Testis (tissue), 3 donors: ENCODE data around the gene THAP8. TPM values are rescaled to one million over a fixed set of nuclear protein-coding genes. Genes with fewer than 3 reads are reported as not detected.

ENCODE experiments used
- DNase-seq: peaks from one replicate; pipeline ENCODE4 v3.0.0-alpha.2; 2019
- H3K27ac ChIP-seq, 2 donors: fragments of 200-600 bp; sonication (generic); one replicate each; pipeline ENCODE4 v1.5.1; 2019
- H3K27me3 ChIP-seq: fragments of 200-600 bp; sonication (generic); one replicate; pipeline ENCODE4 v1.5.1; 2019
- H3K36me3 ChIP-seq: fragments of 200-600 bp; sonication (generic); one replicate; pipeline ENCODE4 v1.5.1; 2017; ENCODE audit warnings: low read depth; ENCODE audit errors: missing control alignments
- H3K4me1 ChIP-seq: fragments of 200-600 bp; sonication (generic); one replicate; pipeline ENCODE4 v1.5.1; 2019
- H3K4me3 ChIP-seq, 2 donors: fragments of 200-600 bp; sonication (generic); one replicate each; pipeline ENCODE4 v1.5.1; 2017 to 2019
- H3K9me3 ChIP-seq: fragments of 200-600 bp; sonication (generic); one replicate; pipeline ENCODE4 v1.5.1; 2017
- CTCF ChIP-seq, 3 experiments: fragments of 450-650 bp in 2 of 3; fragments of 200-600 bp in 1 of 3; sonication (generic) in 1 of 3; IDR thresholded peaks; one replicate each; pipeline ENCODE4 v1.5.1; 2016 to 2019; ENCODE audit warnings: antibody characterized with exemption in 3 of 3, mild to moderate bottlenecking in 2 of 3, moderate library complexity in 1 of 3
- POLR2A ChIP-seq: fragments of 450-650 bp; IDR thresholded peaks from one replicate; pipeline ENCODE4 v1.6.1; 2017; ENCODE audit warnings: antibody characterized with exemption, mild to moderate bottlenecking, moderate library complexity
- WGBS, 2 donors: methylation state at CpG; one replicate each; pipeline ENCODE4 v1.1.5; 2018; 5-methylcytosine and 5-hydroxymethylcytosine counted together
- intact Hi-C: fragments of 100-400 bp; cut with DNase I; formaldehyde crosslinking; loops from one replicate; pipeline ENCODE4 v1.15.1; 2023; ENCODE audit warnings: low total_unique reads
- polyA plus RNA-seq: library from polyadenylated mRNA; stranded (reverse); fragments of 350-450 nt; fragmentation: Illumina TruSeq; extraction: RNeasy Lipid Tissue Mini Kit (QIAGEN cat#74804); gene quantifications from one replicate; pipeline ENCODE4 v1.2.3, GENCODE V29; 2014; ENCODE audit warnings: low read depth, low replicate concordance; ENCODE audit not compliant: insufficient read depth
- total RNA-seq, 2 donors: library from RNA; depleted of rRNA; stranded (reverse); fragments of >200 nt; gene quantifications; one replicate each; pipeline ENCODE4 v1.2.3, GENCODE V29; 2016

The THAP8 gene
- total and polyA plus RNA-seq, 3 donors from 2014 or later, result 25.0 to 34.2 (median 25.8) TPM

GRCh38 chr19:35990771-35991730 lies 63.0 kb downstream of the THAP8 start:
- Histone ChIP-seq H3K9me3 (no peaks in the 10 kb centered on the region), H3K27me3 (no peaks in the 10 kb centered on the region), H3K36me3 (no peaks in the 10 kb centered on the region), H3K4me1 (peaks cover 6% of the 10 kb centered on the region), H3K27ac (no peak overlapping the region), H3K4me3 (no peak overlapping the region)
- TF ChIP-seq CTCF (IDR thresholded peaks at IDR 0.05), result no peak
- TF ChIP-seq POLR2A, result no peak
- DNase-seq, result no peak
- WGBS, 2 donors, result 78 to 84% methylated on average over 10 of the region's 10 CpGs
- intact Hi-C loops, result no loop called here

- no peak for DNase-seq
- no peaks in the 10 kb centered on the region for H3K36me3 ChIP-seq
- no peaks in the 10 kb centered on the region for H3K27me3 ChIP-seq
- TF ChIP-seq POLR2A (no peak), CTCF (IDR thresholded peaks at IDR 0.05) (no peak)
- H3K9me3 ChIP-seq, result no peaks in the 10 kb centered on the region
- H3K4me3 ChIP-seq, result no peak overlapping the region
- intact Hi-C loops, result no loop called here
- H3K4me1 ChIP-seq, result peaks cover 3% of the 10 kb centered on the region
- 92 to 94% methylated on average over 4 of the region's 4 CpGs for WGBS, 2 donors
- no peak overlapping the region for H3K27ac ChIP-seq
Measured at GRCh38 chr19:35990156-35990555, 63.9 kb downstream of the THAP8 start.

- no peaks in the 10 kb centered on the region for H3K4me1 ChIP-seq
- H3K36me3 ChIP-seq, result no peaks in the 10 kb centered on the region
- H3K4me3 ChIP-seq, result no peak overlapping the region
- H3K27ac ChIP-seq, result no peak overlapping the region
- H3K27me3 ChIP-seq, result no peaks in the 10 kb centered on the region
- 90 to 93% methylated on average over 3 of the region's 3 CpGs for WGBS, 2 donors
- DNase-seq, result no peak
- H3K9me3 ChIP-seq, result no peaks in the 10 kb centered on the region
- TF ChIP-seq POLR2A (no peak), CTCF (IDR thresholded peaks at IDR 0.05) (no peak)
- intact Hi-C loops, result no loop called here
Measured at GRCh38 chr19:35988824-35989223, 65.3 kb downstream of the THAP8 start.

GRCh38 chr19:35987571-35987896 lies 66.6 kb downstream of the THAP8 start:
- Histone ChIP-seq H3K36me3 (no peaks in the 10 kb centered on the region), H3K27ac (no peak overlapping the region), H3K9me3 (no peaks in the 10 kb centered on the region), H3K4me1 (no peaks in the 10 kb centered on the region), H3K27me3 (no peaks in the 10 kb centered on the region), H3K4me3 (peak overlapping the region in 1 of 2 donors; percentile 49)
- no peak for DNase-seq
- intact Hi-C loops, result no loop called here
- 16 to 25% methylated on average over 8 of the region's 8 CpGs for WGBS, 2 donors
- TF ChIP-seq POLR2A (no peak), CTCF (IDR thresholded peaks at IDR 0.05) (no peak)
